HG03060 (cell line): ENCODE measurements around the gene PPP1R7.

Source experiments
- ATAC-seq: cut with Tn5 transposase; IDR thresholded peaks from one replicate; pipeline ENCODE4 v1.9.1; 2021; ENCODE audit warnings: low read depth, moderate number of reproducible peaks; ENCODE audit not compliant: unreplicated experiment

The PPP1R7 gene

GRCh38 chr2:241204490-241204889 is 54.2 kb downstream of the PPP1R7 start:
- ATAC-seq: no peak

- no peak for ATAC-seq
Measured at GRCh38 chr2:241205086-241205485, 54.8 kb downstream of the PPP1R7 start.

GRCh38 chr2:241207151-241207550 is 56.9 kb downstream of the PPP1R7 start:
- no peak for ATAC-seq

GRCh38 chr2:241207641-241208040 is 57.4 kb downstream of the PPP1R7 start:
- no peak for ATAC-seq

GRCh38 chr2:241208058-241208457 is 57.8 kb downstream of the PPP1R7 start:
- ATAC-seq: no peak

DNA sequence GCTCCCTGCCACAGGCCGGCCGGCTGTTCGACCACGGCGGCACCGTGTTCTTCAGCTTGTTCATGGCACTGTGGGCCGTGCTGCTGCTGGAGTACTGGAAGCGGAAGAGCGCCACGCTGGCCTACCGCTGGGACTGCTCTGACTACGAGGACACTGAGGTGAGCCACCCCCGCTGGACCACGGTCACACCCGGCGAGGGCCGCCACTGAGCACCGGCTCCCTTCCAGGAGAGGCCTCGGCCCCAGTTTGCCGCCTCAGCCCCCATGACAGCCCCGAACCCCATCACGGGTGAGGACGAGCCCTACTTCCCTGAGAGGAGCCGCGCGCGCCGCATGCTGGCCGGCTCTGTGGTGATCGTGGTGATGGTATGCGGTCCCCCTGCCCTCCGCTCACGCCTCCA is 59.0 kb downstream of the PPP1R7 start:
- ATAC-seq: no peak

GRCh38 chr2:241211276-241211675 is 61.0 kb downstream of the PPP1R7 start:
- no peak for ATAC-seq

DNA sequence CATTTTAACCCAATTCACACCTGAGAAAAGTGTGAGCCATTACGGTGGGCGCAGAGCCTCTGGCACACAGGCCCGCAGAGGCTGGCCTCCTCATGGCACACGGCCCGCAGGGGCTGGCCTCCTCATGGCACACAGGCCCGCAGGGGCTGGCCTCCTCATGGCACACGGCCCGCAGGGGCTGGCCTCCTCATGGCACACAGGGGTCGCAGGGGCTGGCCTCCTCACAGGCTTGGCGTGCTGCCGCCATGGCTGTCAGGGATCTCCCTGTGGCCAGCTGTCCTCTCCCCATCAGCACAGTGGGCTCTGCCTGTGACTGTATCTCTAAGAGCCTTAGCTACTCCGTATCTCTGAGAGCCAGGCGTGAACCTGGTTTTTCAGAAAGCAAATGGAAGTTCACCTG is 62.8 kb downstream of the PPP1R7 start:
- no peak for ATAC-seq

DNA sequence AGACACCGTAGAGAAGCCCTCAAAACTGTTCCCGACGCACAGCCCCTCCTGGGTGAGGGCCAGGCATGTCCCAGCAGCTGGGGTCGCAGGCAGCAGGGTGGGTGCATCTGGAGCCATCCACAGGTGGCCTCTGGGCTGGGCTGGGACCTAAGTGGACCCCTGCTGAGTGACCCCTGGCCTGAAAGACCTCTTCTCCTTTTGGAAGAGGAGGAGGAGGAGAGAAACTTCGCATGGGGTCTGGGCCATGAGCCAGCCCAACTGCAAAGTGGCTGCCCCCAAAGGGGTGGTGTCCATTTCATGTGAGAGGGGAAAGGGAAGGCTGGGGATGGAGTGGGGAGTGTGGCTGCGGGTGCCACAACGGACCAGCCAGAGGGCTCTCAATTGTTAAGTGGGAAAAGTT is 63.3 kb downstream of the PPP1R7 start:
- ATAC-seq: no peak

GRCh38 chr2:241214209-241214608 is 63.9 kb downstream of the PPP1R7 start:
- no peak for ATAC-seq

GRCh38 chr2:241214766-241215165 is 64.5 kb downstream of the PPP1R7 start:
- no peak for ATAC-seq

DNA sequence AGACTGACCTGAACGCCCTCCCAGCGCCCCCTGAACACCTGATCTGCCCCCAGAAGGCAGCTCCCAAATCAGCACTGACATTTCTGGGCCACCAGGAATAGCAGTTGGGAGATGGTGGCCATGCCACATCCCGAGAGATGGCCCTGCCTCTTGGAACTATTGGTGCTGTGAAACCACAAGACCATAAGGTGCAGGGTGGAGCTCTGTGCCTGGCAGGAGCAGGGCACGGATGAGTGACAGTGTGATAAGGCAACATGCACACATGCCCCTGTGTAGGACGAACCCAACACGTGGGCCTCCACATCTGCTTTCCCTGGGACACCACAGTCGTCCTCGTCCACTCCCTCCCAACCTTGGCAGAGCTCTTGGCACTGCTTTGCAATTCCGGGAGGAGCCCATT is 65.2 kb downstream of the PPP1R7 start:
- ATAC-seq: no peak

GRCh38 chr2:241216211-241216761 is 66.0 kb downstream of the PPP1R7 start:
- no peak for ATAC-seq

- ATAC-seq: no peak
Measured at GRCh38 chr2:241217320-241218031, 67.2 kb downstream of the PPP1R7 start.

DNA sequence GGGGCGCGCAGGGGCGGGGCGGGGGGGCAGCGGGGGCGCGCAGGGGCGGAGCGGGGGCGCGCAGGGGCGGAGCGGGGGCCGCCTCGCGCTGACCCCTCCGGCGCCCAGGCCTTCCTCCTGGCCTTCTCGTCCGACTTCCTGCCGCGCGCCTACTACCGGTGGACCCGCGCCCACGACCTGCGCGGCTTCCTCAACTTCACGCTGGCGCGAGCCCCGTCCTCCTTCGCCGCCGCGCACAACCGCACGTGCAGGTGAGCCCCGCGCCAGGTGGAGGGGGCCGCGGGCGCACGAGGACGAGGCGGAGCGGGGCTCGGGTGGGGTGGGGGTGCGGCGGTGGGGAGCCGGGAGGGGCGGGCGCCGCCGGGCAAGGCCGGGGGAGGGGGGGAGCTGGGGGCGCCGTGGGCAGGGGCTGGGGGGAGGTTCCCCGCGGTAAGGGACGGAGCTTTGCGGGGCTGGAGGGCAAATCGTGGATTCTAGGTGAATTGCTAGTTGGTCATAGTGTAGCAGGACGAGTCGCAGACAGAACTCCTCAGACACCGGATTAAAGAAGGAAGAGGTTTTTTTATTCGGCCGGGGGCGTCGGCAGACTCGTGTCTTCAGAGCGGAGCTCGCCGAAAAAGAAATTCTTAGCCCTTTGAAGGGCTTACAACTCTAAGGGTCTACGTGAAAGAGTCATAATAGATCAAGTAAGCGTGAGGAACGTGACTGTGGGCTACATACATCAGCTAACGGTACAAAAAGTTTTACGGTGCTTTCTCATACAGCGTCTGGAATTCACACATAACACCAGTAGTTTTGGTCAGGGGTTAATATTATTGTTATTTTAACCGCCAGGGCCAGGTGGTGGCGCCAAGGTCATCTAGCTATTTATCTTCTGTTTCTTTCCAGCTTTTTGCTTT is 68.1 kb downstream of the PPP1R7 start:
- ATAC-seq: no peak

- no peak for ATAC-seq
Measured at GRCh38 chr2:241219030-241219382, 68.7 kb downstream of the PPP1R7 start.

- ATAC-seq: no peak
Measured at GRCh38 chr2:241219856-241220356, 69.6 kb downstream of the PPP1R7 start.

- ATAC-seq: no peak
Measured at GRCh38 chr2:241223211-241224017, 73.1 kb downstream of the PPP1R7 start.

DNA sequence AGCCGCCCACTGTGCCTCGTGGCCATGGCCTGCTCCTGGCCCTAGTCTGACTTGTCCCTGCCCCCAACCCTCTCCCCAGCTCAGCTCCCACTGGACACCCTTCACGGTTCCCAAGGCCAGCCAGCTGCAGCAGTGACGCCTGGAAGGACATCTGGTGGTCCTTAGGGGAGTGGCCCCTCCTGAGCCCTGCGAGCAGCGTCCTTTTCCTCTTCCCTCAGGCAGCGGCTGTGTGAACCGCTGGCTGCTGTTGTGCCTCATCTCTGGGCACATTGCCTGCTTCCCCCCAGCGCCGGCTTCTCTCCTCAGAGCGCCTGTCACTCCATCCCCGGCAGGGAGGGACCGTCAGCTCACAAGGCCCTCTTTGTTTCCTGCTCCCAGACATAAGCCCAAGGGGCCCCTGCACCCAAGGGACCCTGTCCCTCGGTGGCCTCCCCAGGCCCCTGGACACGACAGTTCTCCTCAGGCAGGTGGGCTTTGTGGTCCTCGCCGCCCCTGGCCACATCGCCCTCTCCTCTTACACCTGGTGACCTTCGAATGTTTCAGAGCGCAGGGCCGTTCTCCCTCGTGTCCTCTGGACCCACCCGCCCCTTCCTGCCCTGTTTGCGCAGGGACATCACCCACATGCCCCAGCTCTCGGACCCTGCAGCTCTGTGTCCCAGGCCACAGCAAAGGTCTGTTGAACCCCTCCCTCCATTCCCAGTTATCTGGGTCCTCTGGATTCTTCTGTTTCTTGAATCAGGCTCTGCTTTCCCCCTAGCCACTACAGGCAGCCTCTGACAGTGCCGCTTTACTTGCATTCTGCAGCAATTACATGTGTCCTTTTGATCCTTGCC is 74.0 kb downstream of the PPP1R7 start:
- no peak for ATAC-seq
